Ovary (tissue), 3 donors: Measurements from ENCODE around the gene OR51E2.

Source experiments
- CTCF ChIP-seq, 3 donors: fragments of 450-650 bp in 2 of 3; fragments of 200-600 bp in 1 of 3; IDR thresholded peaks; one replicate each; pipeline versions ENCODE4 v1.5.1 to v1.8.0; 2016 to 2022; ENCODE audit warnings: antibody characterized with exemption in 3 of 3, mild to moderate bottlenecking in 1 of 3
- POLR2A ChIP-seq: fragments of 450-650 bp; IDR thresholded peaks from one replicate; pipeline ENCODE4 v1.6.1; 2017; ENCODE audit warnings: antibody characterized with exemption, mild to moderate bottlenecking, moderate library complexity
- donor health status: DM: no; HTN: no; CAD: no.

DNA sequence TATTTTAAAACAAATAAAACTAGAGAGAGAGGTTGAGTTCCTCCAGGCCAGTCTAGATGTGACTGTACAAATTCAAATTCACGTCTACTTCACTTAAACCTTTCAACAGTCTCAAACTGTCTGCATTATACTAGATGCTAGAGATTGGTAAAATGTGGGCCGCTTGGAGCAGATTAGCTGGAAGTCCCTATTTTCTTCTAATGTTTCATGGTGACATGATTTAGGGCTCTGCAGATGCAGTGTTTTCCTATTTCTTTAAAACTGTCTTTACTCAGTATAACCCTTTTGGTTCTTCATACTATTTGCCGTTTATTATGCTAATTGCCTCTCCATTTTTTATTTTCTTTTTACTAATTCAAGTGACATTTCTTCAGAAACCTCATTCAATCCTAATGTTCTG is 33.5 kb downstream of the OR51E2 start:
- TF ChIP-seq CTCF (IDR thresholded peaks at IDR 0.05) = no peak
- TF ChIP-seq POLR2A = no peak
